Psoas muscle (tissue), 8 donors: Measurements from ENCODE around the gene PRRT2. TPM values are rescaled to one million over a fixed set of nuclear protein-coding genes. Genes with fewer than 3 reads are reported as not detected.
"Not testable (repeated sequence)": the region's sequence is repeated elsewhere in the genome, so short reads cannot be mapped to it uniquely, and the experiment has no call there.

Experiments
- ATAC-seq, 4 donors: fragments of 200-7000 bp; cut with Tn5 transposase; one replicate each; pipeline ENCODE4 v1.9.1; 2020; ENCODE audit warnings: moderate library complexity in 3 of 4, mild to moderate bottlenecking in 2 of 4
- DNase-seq, 2 donors: peaks; one replicate each; pipeline ENCODE4 v3.0.0-alpha.2; 2020
- H3K27ac ChIP-seq: fragments of 200-600 bp; one replicate; pipeline ENCODE4 v1.8.0; 2022
- H3K27me3 ChIP-seq, 3 donors: fragments of 200-600 bp in 1 of 3; one replicate each; pipeline versions ENCODE4 v1.6.1 to v1.8.0; 2013 to 2022; ENCODE audit warnings: low read length in 2 of 3, mild to moderate bottlenecking in 2 of 3, moderate library complexity in 1 of 3; ENCODE audit not compliant: insufficient read depth in 3 of 3
- H3K36me3 ChIP-seq, 2 donors: fragments of 200-600 bp in 1 of 2; one replicate each; pipeline versions ENCODE4 v1.6.1 to v1.8.0; 2013 to 2022; ENCODE audit warnings: low read depth in 1 of 2, mild to moderate bottlenecking in 1 of 2, moderate library complexity in 1 of 2; ENCODE audit not compliant: insufficient read depth in 1 of 2
- H3K4me1 ChIP-seq: fragments of 200-600 bp; one replicate; pipeline ENCODE4 v1.8.0; 2022
- H3K4me3 ChIP-seq: fragments of 200-600 bp; one replicate; pipeline ENCODE4 v1.8.0; 2022; ENCODE audit warnings: mild to moderate bottlenecking
- H3K9me3 ChIP-seq: fragments of 200-600 bp; one replicate; pipeline ENCODE4 v1.8.0; 2022
- WGBS, 3 donors: extraction: QIAGEN DNeasy Blood & Tissue Kit; methylation state at CpG; one replicate each; pipeline versions ENCODE4 v1.1.6 to v1.1.7; 2013; 5-methylcytosine and 5-hydroxymethylcytosine counted together
- intact Hi-C, 2 donors: fragments of 100-400 bp; cut with DNase I; formaldehyde crosslinking; loops; one replicate each; pipeline versions ENCODE4 v1.11.0 to v1.14.2; 2022
- polyA plus RNA-seq, 3 donors: library from polyadenylated mRNA; stranded (reverse); fragments of 200-250 nt; gene quantifications; one replicate each; pipeline ENCODE4 v1.2.3, GENCODE V29; 2013
- total RNA-seq, 4 donors: library from RNA; stranded (reverse); fragmentation: NEBNext Ultra II Directional in 2 of 4; extraction: Animal tissue kit (Norgen Biotek cat#: 25700) in 2 of 4; gene quantifications; one replicate each; pipeline versions ENCODE4 v1.2.1 to v1.2.4, GENCODE V29; 2021 to 2023
- TF ChIP-seq, protein P1 (sequence below): fragments of 200-600 bp; IDR thresholded peaks from one replicate; pipeline ENCODE4 v1.8.0; 2022; ENCODE audit warnings: antibody characterized with exemption
- donor health status: healthy with polysubstance abuse.
- donor health status: DM: no; HTN: no; CAD: no; lungs with moderate emphysema.
- donor health status: Bipolar disorder and iron deficiency.
- donor health status: healthy.
- donor health status: DM: yes; HTN: yes; CAD: no.
- donor health status: DM: no; HTN: no; CAD: no.
- donor health status: DM: no; HTN: no; CAD: no.
- donor health status: DM: yes; HTN: yes; CAD: no.

Gene PRRT2
- total and polyA plus RNA-seq, 7 donors = 0.17 to 1.8 (median 0.44) TPM

- Histone ChIP-seq H3K4me3 (no peak overlapping the region), H3K9me3 (no peaks in the 10 kb centered on the region), H3K4me1 (no peaks in the 10 kb centered on the region), H3K27me3 (no peaks in the 10 kb centered on the region), H3K36me3 (no peaks in the 10 kb centered on the region), H3K27ac (no peak overlapping the region)
- TF ChIP-seq, protein P1, sequence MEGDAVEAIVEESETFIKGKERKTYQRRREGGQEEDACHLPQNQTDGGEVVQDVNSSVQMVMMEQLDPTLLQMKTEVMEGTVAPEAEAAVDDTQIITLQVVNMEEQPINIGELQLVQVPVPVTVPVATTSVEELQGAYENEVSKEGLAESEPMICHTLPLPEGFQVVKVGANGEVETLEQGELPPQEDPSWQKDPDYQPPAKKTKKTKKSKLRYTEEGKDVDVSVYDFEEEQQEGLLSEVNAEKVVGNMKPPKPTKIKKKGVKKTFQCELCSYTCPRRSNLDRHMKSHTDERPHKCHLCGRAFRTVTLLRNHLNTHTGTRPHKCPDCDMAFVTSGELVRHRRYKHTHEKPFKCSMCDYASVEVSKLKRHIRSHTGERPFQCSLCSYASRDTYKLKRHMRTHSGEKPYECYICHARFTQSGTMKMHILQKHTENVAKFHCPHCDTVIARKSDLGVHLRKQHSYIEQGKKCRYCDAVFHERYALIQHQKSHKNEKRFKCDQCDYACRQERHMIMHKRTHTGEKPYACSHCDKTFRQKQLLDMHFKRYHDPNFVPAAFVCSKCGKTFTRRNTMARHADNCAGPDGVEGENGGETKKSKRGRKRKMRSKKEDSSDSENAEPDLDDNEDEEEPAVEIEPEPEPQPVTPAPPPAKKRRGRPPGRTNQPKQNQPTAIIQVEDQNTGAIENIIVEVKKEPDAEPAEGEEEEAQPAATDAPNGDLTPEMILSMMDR = no peak
- no peak for ATAC-seq
- 86 to 94% (median 92%) methylated on average over 3 of the region's 3 CpGs for WGBS, 3 donors
- intact Hi-C loops = loop anchor here in 1 of 2 donors (5.0 kb wide), 1 partner anchor 120 kb away; no protein-coding TSS in a partner anchor
- DNase-seq = no peak
Observed at GRCh38 chr16:29767062-29767461, 44.9 kb upstream of the PRRT2 start.

DNA sequence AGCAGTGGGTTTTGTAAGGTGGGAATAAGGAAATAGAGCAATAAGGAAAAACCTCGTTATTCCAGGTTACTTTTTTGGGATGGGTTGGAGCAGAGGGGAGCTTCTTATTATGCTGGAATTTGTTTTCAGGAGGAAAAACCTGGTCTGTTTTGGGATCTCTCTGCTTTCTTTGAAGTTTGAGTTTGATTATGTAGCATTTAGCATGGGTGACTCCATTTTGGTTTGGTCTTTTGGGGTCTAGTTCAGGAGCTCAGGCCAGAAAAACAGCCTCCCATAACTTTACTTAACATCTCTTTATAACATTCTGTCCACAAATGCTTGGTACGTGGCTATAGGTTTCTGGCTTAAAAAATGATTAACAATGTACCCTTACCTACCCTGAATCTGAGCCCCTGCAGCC is 42.5 kb upstream of the PRRT2 start:
- ATAC-seq (no peak), DNase-seq (no peak)
- Histone ChIP-seq H3K27ac (no peak overlapping the region), H3K9me3 (no peaks in the 10 kb centered on the region), H3K27me3 (no peaks in the 10 kb centered on the region), H3K36me3 (no peaks in the 10 kb centered on the region), H3K4me3 (no peak overlapping the region), H3K4me1 (no peaks in the 10 kb centered on the region)
- TF ChIP-seq, protein P1 = no peak
- WGBS, 3 donors = 71 to 92% (median 79%) methylated on average over 2 of the region's 2 CpGs
- intact Hi-C loops = loop anchor here in 1 of 2 donors (5.0 kb wide), 1 partner anchor 118 kb away; no protein-coding TSS in a partner anchor

GRCh38 chr16:29770250-29770929 is 41.6 kb upstream of the PRRT2 start:
- intact Hi-C loops = no loop called here
- TF ChIP-seq, protein P1 = no peak
- no peaks in the 10 kb centered on the region for H3K4me1 ChIP-seq
- WGBS, 3 donors = 78 to 87% (median 79%) methylated on average over 7 of the region's 7 CpGs
- H3K4me3 ChIP-seq = no peak overlapping the region
- DNase-seq (no peak), ATAC-seq (no peak)
- no peaks in the 10 kb centered on the region for H3K36me3 ChIP-seq
- no peaks in the 10 kb centered on the region for H3K9me3 ChIP-seq
- no peaks in the 10 kb centered on the region for H3K27me3 ChIP-seq
- H3K27ac ChIP-seq = no peak overlapping the region

DNA sequence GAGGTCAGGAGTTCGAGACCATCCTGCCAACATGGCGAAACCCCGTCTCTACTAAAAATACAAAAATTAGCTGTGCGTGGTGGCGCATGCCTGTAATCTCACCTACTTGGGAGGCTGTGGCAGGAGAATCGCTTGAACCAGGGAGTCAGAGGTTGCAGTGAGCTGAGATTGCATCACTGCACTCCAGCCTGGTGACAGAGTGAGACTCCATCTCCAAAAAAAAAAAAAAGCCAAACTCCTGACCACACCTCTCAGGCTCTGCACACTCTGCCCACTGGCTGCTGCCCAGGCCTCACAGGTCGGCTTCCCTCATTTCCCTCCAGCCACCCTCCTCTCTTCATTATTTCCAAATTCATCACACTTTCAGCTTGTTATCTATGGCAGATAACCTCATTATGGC is 39.7 kb upstream of the PRRT2 start:
- H3K9me3 ChIP-seq, H3K27ac ChIP-seq, H3K27me3 ChIP-seq, H3K4me3 ChIP-seq, intact Hi-C loops, H3K4me1 ChIP-seq, DNase-seq, H3K36me3 ChIP-seq, ATAC-seq: not testable (repeated sequence)
- WGBS, 3 donors = 80 to 89% (median 88%) methylated on average over 7 of the region's 7 CpGs

- intact Hi-C loops = no loop called here
Observed at GRCh38 chr16:29774730-29775129, 37.3 kb upstream of the PRRT2 start.

More at GRCh38 chr16:29774730-29775129, 37.3 kb upstream of the PRRT2 start:
- no peak overlapping the region for H3K4me3 ChIP-seq
- no peaks in the 10 kb centered on the region for H3K4me1 ChIP-seq
- H3K36me3 ChIP-seq = no peaks in the 10 kb centered on the region
- DNase-seq (no peak), ATAC-seq (no peak)
- no peak overlapping the region for H3K27ac ChIP-seq
- WGBS, 3 donors = 83 to 89% (median 86%) methylated on average over 5 of the region's 5 CpGs
- H3K27me3 ChIP-seq = no peaks in the 10 kb centered on the region
- H3K9me3 ChIP-seq = no peaks in the 10 kb centered on the region
- TF ChIP-seq, protein P1 = no peak
